Measurements from ENCODE around the gene PLCH1. TPM values are rescaled to one million over a fixed set of nuclear protein-coding genes. Genes with fewer than 3 reads are reported as not detected.

Gene PLCH1
- total and polyA plus RNA-seq, 2 of the 13 experiments (the other 11 are each of a cell fraction or from before 2014, with no cell fraction given), result 2.0 to 3.0 TPM

GRCh38 chr3:155664925-155665695, 79.8 kb downstream of the PLCH1 start (continued):
- TF ChIP-seq, protein P1, sequence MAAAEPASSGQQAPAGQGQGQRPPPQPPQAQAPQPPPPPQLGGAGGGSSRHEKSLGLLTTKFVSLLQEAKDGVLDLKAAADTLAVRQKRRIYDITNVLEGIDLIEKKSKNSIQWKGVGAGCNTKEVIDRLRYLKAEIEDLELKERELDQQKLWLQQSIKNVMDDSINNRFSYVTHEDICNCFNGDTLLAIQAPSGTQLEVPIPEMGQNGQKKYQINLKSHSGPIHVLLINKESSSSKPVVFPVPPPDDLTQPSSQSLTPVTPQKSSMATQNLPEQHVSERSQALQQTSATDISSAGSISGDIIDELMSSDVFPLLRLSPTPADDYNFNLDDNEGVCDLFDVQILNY (CRISPR knock-in tag; conservative IDR thresholded peaks at IDR 0.05), result no peak
- TF ChIP-seq ZFP36 (IDR thresholded peaks at IDR 0.05; ENCODE audit: borderline replicate concordance, low read depth, low read length, partially characterized antibody) (no peak), YEATS2 (CRISPR knock-in tag; IDR thresholded peaks at IDR 0.05; ENCODE audit: borderline replicate concordance) (no peak), SOX13 (IDR thresholded peaks at IDR 0.05) (no peak), SOX13 (CRISPR knock-in tag; conservative IDR thresholded peaks at IDR 0.05 in 1 of 2, IDR thresholded peaks at IDR 0.05 in 1 of 2) (peak in 1 of 2 experiments; percentile 76; a peak in 2 of 4 replicates), BCL6 (CRISPR knock-in tag; IDR thresholded peaks at IDR 0.05) (peak; percentile 88), PBX3 (CRISPR knock-in tag; IDR thresholded peaks at IDR 0.05; ENCODE audit: borderline replicate concordance) (no peak), MED8 (CRISPR knock-in tag; IDR thresholded peaks at IDR 0.05; ENCODE audit: insufficient replicate concordance) (no peak), MIER3 (CRISPR knock-in tag; IDR thresholded peaks at IDR 0.05; ENCODE audit: borderline replicate concordance) (no peak), ZNF782 (CRISPR knock-in tag; IDR thresholded peaks at IDR 0.05; ENCODE audit: borderline replicate concordance) (no peak), ZNF552 (CRISPR knock-in tag; IDR thresholded peaks at IDR 0.05; ENCODE audit: borderline replicate concordance) (no peak), ZNF331 (CRISPR knock-in tag; IDR thresholded peaks at IDR 0.05) (peak; percentile 34; the same call in 1 of the 2 replicates), DDIT3 (CRISPR knock-in tag; IDR thresholded peaks at IDR 0.05) (no peak), KAT8 (CRISPR knock-in tag; IDR thresholded peaks at IDR 0.05) (no peak)
- TF ChIP-seq, protein P2, sequence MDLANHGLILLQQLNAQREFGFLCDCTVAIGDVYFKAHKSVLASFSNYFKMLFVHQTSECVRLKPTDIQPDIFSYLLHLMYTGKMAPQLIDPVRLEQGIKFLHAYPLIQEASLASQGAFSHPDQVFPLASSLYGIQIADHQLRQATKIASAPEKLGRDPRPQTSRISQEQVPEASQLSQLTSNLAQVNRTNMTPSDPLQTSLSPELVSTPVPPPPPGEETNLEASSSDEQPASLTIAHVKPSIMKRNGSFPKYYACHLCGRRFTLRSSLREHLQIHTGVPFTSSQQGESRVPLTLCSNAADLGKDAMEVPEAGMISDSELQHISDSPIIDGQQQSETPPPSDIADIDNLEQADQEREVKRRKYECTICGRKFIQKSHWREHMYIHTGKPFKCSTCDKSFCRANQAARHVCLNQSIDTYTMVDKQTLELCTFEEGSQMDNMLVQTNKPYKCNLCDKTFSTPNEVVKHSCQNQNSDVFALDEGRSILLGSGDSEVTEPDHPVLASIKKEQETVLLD (CRISPR knock-in tag; IDR thresholded peaks at IDR 0.05; ENCODE audit: low read depth), result no peak
- TF ChIP-seq, protein P3, sequence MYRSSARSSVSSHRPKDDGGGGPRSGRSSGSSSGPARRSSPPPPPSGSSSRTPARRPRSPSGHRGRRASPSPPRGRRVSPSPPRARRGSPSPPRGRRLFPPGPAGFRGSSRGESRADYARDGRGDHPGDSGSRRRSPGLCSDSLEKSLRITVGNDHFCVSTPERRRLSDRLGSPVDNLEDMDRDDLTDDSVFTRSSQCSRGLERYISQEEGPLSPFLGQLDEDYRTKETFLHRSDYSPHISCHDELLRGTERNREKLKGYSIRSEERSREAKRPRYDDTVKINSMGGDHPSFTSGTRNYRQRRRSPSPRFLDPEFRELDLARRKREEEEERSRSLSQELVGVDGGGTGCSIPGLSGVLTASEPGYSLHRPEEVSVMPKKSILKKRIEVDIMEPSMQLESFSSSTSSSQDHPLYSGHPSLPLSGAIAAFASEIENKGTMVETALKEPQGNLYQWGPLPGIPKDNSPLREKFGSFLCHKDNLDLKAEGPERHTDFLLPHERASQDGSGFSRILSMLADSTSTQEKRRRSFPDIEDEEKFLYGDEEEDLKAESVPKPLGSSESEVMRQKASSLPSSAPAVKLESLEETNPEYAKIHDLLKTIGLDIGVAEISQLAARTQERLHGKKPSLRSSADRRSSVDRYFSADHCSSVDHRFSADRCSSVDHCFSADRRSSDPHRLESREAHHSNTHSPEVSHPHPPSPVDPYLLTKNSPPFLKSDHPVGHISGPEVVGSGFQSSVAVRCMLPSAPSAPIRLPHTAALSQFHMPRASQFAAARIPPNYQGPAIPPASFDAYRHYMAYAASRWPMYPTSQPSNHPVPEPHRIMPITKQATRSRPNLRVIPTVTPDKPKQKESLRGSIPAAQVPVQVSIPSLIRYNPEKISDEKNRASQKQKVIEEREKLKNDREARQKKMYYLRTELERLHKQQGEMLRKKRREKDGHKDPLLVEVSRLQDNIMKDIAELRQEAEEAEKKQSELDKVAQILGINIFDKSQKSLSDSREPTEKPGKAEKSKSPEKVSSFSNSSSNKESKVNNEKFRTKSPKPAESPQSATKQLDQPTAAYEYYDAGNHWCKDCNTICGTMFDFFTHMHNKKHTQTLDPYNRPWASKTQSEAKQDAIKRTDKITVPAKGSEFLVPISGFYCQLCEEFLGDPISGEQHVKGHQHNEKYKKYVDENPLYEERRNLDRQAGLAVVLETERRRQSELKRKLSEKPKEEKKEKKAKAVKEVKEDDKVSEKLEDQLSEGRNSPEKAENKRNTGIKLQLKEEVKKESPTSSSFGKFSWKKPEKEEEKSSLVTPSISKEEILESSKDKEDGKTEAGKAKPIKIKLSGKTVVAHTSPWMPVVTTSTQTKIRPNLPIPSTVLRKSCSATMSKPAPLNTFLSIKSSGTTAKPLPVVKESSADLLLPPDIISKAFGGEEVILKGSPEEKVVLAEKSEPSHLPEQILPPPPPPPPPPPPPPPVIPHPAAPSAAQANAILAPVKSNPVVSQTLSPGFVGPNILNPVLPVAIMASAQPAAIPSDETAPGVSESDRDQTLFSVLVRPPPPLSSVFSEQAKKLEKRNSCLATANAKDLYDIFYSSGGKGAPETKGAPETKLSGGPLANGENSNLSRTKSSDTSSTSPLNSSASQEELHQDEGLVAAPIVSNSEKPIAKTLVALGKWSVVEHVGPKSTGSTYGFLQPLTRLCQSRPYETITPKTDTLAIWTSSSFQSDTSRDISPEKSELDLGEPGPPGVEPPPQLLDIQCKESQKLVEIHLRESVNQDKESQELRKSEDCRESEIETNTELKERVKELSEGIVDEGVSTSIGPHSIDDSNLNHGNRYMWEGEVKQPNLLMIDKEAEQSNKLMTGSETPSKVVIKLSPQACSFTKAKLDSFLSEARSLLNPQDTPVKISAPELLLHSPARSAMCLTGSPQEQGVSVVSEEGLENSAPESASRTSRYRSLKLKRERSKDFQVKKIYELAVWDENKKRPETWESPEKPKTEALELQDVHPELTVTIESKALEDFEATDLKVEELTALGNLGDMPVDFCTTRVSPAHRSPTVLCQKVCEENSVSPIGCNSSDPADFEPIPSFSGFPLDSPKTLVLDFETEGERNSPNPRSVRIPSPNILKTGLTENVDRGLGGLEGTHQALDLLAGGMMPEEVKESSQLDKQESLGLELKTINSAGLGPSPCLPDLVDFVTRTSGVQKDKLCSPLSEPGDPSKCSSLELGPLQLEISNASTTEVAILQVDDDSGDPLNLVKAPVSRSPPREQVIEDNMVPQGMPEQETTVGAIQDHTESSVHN (CRISPR knock-in tag; IDR thresholded peaks at IDR 0.05), result no peak

Data from HepG2 (cell line).